Right cardiac atrium (tissue), 5 donors: Measurements from ENCODE around the gene GPAM. TPM values are rescaled to one million over a fixed set of nuclear protein-coding genes. Genes with fewer than 3 reads are reported as not detected.

Experiments
- polyA plus RNA-seq: library from polyadenylated mRNA; stranded (reverse); fragments of 200-250 nt; gene quantifications from one replicate; pipeline ENCODE4 v1.2.3, GENCODE V29; 2013
- total RNA-seq, 4 donors: library from RNA; stranded (reverse); fragmentation: NEBNext Ultra II Directional; extraction: Animal tissue kit (Norgen Biotek cat#: 25700); gene quantifications; one replicate each; pipeline ENCODE4 v1.2.1, GENCODE V29; 2021
- donor health status: healthy with polysubstance abuse.
- donor health status: DM: no; HTN: yes; CAD: no.
- donor health status: DM: no; HTN: no; CAD: no.
- donor health status: DM: no; HTN: yes; CAD: no; lungs with severe emphysema.
- donor health status: DM: yes; HTN: yes; CAD: no.

Gene GPAM
- total and polyA plus RNA-seq, 5 donors = 15.1 to 31.1 (median 16.1) TPM

Other genes with a start within 250 kb of the GPAM start
- gene TECTB, start 99.6 kb upstream of the GPAM start, total RNA-seq = not detected
- not detected for gene TECTB, start 99.6 kb upstream of the GPAM start, polyA plus RNA-seq
- 10 to 100 TPM in 1 of 4 donors, 1 to 10 TPM in 3; 6.9 to 10.2 (median 8.0) TPM for gene ACSL5, start 190.4 kb upstream of the GPAM start, total RNA-seq
- gene ACSL5, start 190.4 kb upstream of the GPAM start, polyA plus RNA-seq = 7.2 TPM